GM19035 (cell line): ENCODE measurements around the gene CLINT1.
"Not testable (repeated sequence)": the region's sequence is repeated elsewhere in the genome, so short reads cannot be mapped to it uniquely, and the experiment has no call there.

Experiments
- ATAC-seq: cut with Tn5 transposase; IDR thresholded peaks from one replicate; pipeline ENCODE4 v1.9.1; 2021; ENCODE audit not compliant: unreplicated experiment

Gene CLINT1

GRCh38 chr5:157858527-157859226 is at the start of gene CLINT1:
Gene CLINT1, minus strand, starts transcription at chr5:157859145. Its CDS starts 175 bp downstream, at chr5:157858970.
- ATAC-seq = peak; percentile 49

- ATAC-seq = no peak
Observed at GRCh38 chr5:157908459-157908858, 49.5 kb upstream of the CLINT1 start.

GRCh38 chr5:157907479-157907878 is 48.5 kb upstream of the CLINT1 start:
- no peak for ATAC-seq

GRCh38 chr5:157903117-157903450 is 44.1 kb upstream of the CLINT1 start:
- ATAC-seq = no peak

- no peak for ATAC-seq
Observed at GRCh38 chr5:157902449-157903116, 43.6 kb upstream of the CLINT1 start.

GRCh38 chr5:157900644-157901043 is 41.7 kb upstream of the CLINT1 start:
- ATAC-seq = no peak

- ATAC-seq = no peak
Observed at GRCh38 chr5:157893611-157894010, 34.7 kb upstream of the CLINT1 start.

- ATAC-seq = no peak
Observed at GRCh38 chr5:157892974-157893373, 34.0 kb upstream of the CLINT1 start.

GRCh38 chr5:157890836-157891597 is 32.1 kb upstream of the CLINT1 start:
- ATAC-seq = no peak

- no peak for ATAC-seq
Observed at GRCh38 chr5:157888814-157889532, 30.0 kb upstream of the CLINT1 start.

- ATAC-seq = no peak
Observed at GRCh38 chr5:157886796-157887380, 27.9 kb upstream of the CLINT1 start.

- not testable (repeated sequence) for ATAC-seq
Observed at GRCh38 chr5:157885051-157885450, 26.1 kb upstream of the CLINT1 start.

GRCh38 chr5:157881498-157881897 is 22.6 kb upstream of the CLINT1 start:
- ATAC-seq = not testable (repeated sequence)

- ATAC-seq = no peak
Observed at GRCh38 chr5:157877821-157878220, 18.9 kb upstream of the CLINT1 start.

- ATAC-seq = no peak
Observed at GRCh38 chr5:157874861-157875260, 15.9 kb upstream of the CLINT1 start.

GRCh38 chr5:157870837-157871834 is 12.2 kb upstream of the CLINT1 start:
- ATAC-seq = no peak

- ATAC-seq = no peak
Observed at GRCh38 chr5:157867751-157868387, 8.9 kb upstream of the CLINT1 start.

- ATAC-seq = no peak
Observed at GRCh38 chr5:157866536-157866935, 7.6 kb upstream of the CLINT1 start.

GRCh38 chr5:157865781-157866180 is 6.8 kb upstream of the CLINT1 start:
- ATAC-seq = no peak
